ENCODE results near the gene BTBD7.

The BTBD7 gene

GRCh38 chr14:93330609-93331000 lies 2.2 kb downstream of the BTBD7 start:
- no peak for DNase-seq (ENCODE audit: low read depth)

DNA sequence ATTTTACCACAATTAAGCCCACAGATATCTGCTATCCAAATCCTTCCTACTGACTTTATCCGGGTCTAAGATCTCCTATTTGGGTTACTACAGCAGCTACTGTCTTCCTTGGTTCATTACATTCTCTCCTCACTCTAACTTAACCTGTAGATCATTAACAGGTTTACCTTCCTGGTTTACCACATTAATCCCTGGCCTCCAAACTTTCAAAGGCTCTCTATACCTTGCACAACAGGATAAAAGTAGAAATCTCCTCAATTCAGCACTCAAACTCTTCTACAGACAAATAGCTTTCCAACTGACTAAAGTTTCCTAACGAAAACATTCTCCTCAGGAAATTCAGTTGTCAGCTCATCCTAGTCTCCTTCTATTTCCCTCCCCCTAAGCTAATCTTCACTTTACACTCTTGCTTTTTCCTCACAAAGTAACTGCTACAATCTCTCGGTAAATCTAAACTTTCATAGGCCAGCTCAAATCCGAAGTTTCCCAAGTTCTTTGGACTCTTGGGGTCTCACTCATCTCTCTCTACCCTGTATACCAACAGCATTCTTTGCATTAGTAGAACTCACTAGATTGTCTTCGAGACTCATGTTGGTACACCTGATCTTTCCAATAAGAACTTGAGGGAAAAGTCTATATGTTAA lies 2.7 kb downstream of the BTBD7 start:
- DNase-seq (ENCODE audit: low read depth): no peak

GRCh38 chr14:93328546-93328945 lies 4.3 kb downstream of the BTBD7 start:
- DNase-seq (ENCODE audit: low read depth): no peak

GRCh38 chr14:93326196-93326595 lies 6.6 kb downstream of the BTBD7 start:
- no peak for DNase-seq (ENCODE audit: low read depth)

DNA sequence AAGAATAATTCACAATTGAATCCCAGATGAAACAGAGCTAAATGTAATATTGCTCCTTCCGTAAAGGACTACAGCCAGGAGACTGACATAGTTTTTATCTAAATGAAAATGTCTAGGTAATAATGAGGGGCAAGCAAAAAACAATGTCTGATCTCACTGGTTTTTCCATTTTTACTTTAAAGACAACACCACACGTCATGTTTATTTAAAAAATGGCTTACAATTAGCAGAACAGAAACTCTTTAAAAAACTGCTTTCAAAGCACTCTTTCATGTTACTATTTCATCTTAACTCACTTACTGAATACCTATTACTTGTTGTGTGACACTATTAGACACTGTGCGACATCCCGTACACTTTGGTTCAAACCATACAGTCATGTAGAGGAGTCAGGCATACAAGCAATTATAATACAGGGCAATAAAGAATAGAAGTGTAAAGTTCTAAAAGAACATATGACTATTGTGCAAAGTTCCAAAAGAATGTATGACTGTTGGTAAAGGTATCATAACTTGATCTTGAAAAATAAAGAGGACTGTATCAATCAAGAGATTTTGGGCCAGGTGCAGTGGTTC lies 9.1 kb downstream of the BTBD7 start:
- DNase-seq (ENCODE audit: low read depth): no peak

DNA sequence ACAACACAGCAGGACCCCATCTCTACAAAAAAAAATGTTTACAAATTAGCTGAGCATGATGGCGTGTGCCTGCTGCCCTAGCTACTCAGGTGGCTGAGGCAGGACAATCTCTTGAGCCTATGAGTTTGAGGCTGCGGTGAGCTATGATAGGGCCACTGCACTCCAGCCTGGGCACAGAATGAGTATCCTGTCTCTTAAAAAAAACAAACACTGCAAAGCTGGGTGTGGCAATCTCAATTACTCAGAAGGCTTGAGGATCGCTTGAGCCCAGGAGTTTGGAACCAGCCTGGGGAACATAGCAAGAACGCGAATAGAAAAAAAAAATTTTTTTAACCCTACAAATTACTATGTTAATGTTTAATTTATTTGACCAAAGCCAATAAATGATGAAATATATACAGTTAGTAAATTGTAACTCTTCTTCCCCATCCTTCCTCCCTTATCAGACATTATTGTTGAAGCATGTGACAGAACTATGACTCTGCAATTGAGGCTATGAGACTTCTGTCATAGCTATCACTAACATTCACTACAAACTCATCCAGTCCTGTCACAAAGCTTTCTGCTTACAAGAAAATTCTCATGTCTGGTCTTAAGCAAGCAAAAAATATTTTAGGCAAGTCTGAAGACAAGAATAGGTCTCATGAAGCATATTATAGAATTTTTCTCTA lies 9.8 kb downstream of the BTBD7 start:
- no peak for DNase-seq (ENCODE audit: low read depth)

- DNase-seq (ENCODE audit: low read depth): no peak
Observed at GRCh38 chr14:93320489-93320888, 12.3 kb downstream of the BTBD7 start.

GRCh38 chr14:93319958-93320357 lies 12.9 kb downstream of the BTBD7 start:
- no peak for DNase-seq (ENCODE audit: low read depth)

DNA sequence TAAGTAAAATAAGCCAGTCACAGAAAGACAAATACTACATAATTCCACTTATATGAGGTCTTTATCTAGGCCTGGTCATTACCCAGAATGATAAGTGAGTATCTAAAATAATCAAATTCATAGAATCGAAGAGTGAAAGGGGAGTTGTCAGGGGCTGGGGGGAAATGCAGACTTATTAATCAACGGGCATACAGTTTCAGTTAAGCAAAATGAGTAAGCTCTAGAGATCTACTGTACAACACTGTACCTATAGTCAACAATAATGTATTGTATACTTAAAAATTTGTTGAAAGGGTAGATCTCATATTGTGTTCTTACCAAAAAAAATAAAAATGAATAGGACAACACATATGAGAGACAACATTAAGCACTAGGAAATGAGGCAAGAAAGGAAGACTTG lies 13.3 kb downstream of the BTBD7 start:
- no peak for DNase-seq (ENCODE audit: low read depth)

- no peak for DNase-seq (ENCODE audit: low read depth)
Observed at GRCh38 chr14:93318927-93319326, 13.9 kb downstream of the BTBD7 start.

GRCh38 chr14:93317875-93318807 lies 14.7 kb downstream of the BTBD7 start:
- DNase-seq (ENCODE audit: low read depth): no peak

GRCh38 chr14:93317210-93317874 lies 15.5 kb downstream of the BTBD7 start:
- DNase-seq (ENCODE audit: low read depth): no peak

GRCh38 chr14:93316716-93317115 lies 16.1 kb downstream of the BTBD7 start:
- no peak for DNase-seq (ENCODE audit: low read depth)

DNA sequence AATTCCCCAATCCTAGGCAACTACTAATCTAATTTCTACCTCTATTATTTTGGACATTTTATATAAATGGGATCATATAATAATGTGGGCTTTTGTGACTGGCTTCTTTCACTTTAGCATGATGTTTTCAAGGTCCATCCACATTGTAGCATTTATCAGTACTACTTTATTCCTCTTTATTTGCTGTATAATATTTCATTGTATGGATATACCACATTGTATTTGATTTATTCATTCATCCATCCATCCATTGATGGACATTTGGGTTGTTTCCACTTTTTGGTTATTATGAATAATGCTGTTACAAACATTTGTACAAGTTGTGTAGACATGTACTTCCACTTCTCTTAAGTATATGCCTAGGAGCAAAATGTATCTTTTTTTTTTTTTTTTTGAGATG lies 17.3 kb downstream of the BTBD7 start:
- no peak for DNase-seq (ENCODE audit: low read depth)

- no peak for DNase-seq (ENCODE audit: low read depth)
Observed at GRCh38 chr14:93311082-93311481, 21.8 kb downstream of the BTBD7 start.

DNA sequence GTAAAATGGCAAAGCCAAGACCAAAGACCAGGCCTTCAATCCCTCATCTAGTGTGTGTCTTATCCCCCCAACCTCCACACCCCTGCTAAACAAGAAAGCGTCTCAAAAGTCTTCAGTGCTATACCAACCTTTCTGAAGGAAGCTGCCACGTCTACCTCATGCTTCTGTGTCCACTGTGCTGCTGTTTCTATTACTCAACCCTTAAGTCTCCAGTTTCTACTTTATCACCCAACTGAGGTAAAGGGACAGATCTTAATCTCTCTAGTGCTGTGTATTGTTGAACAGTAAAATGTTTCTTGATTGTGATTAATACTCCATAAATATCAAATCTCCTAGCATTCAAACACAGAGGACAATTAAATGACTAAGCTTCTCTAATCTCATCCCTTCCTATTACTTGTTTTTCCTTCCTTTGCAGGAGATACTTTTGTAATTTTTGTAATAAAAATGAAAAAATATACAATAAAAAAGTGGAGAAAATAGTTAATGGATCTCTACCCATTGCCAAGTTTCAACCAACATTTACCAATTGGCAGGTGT lies 23.3 kb downstream of the BTBD7 start:
- no peak for DNase-seq (ENCODE audit: low read depth)

- no peak for DNase-seq (ENCODE audit: low read depth)
Observed at GRCh38 chr14:93308686-93309345, 24.0 kb downstream of the BTBD7 start.

DNA sequence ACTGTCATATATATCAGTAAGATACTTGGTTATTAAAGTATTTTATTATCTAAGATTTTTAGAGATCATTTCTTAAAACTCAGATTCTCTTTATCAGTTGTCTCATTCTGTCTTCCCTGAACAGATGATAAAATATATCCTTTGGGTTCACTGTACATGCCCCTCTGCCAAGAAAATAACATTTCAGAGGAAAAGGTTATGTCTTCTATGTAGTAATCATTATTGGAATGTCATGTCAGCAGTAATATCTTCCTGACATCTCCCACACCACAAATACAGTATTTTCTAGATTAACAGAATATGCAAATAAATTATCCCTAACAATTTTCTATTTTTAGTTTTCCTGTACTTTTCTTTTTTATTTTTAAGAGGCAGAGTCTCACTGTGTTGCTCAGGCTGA lies 26.0 kb downstream of the BTBD7 start:
- DNase-seq (ENCODE audit: low read depth): no peak

- no peak for DNase-seq (ENCODE audit: low read depth)
Observed at GRCh38 chr14:93305725-93306418, 27.0 kb downstream of the BTBD7 start.

DNA sequence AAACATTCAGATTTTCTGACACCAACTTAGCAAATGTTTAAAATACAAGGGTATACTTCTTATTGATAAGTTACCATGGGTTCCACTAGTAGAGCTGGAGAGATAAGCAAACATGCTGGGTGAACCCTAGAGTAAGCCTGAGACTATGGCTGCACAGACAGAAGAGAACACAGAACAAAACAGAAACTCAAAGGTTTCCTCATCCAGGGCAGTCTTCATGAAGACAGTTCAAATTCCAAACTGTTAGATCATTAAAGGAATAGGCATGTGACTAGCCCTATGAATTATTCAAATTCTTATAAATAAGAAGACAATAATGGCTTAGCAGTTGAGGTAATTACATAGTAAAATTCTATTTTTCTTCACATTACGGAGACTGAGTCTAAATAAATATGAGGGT lies 28.1 kb downstream of the BTBD7 start:
- DNase-seq (ENCODE audit: low read depth): no peak

DNA sequence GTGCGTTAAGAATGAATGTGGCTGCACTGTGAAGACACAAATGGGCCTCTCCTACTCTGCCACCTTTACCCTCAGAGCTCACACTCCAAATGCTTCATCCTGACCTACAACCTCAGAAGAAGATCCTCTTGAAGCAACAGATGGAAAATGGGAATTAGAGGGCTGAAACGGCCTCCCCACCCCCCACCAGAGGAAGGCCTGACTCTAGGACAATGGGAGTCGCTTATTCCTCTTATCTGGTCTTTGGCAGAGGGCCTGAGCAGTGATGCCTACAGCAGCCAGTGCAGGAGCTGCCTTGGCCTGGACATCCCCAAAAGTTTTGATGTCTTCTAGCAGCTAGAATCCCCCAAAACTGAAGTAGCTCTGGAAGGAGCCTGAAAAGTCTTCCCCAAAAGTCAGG lies 29.2 kb downstream of the BTBD7 start:
- no peak for DNase-seq (ENCODE audit: low read depth)

Data from GM04504 (cell line).